ENCODE measurements around the gene DDB1. TPM values are rescaled to one million over a fixed set of nuclear protein-coding genes. Genes with fewer than 3 reads are reported as not detected.

DDB1 gene
- total RNA-seq, 1 donor from 2014 or later, result 128 TPM

DNA sequence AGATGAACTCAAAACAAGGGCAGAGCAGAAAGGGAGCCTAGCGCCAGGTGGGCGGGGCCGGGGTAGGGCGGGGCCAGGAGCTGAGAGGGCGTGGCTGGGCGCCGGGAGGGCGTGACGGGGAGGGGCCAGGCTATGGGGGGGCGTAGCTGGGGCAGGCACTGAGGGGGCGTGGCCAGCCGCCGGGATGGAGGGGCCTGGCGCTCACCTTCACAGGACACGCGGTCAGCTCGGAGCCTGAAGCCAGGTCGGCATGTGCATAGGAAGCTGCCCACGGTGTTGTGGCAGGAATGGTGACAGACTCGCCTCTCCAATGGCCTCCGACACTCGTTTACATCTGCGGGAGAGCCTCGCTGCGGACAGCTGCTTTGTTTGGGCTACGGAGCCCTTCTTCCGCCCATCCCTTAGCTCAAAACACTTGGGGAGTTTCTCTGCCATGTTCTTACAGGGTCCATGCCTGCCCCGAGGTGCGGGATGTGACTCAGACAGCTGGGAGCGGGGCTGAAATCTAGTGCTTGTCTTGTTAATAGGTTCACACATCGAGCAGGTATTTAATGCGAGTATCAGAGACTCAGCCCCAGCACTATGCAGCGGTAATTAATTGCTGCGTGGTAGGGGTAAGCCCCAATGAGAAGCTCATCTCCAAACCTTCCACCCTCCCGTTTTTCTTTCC is 51.2 kb downstream of the DDB1 start:
- Histone ChIP-seq H3K9me3 (replicated peaks) (peaks cover 4% of the 10 kb centered on the region), H3K4me1 (no peaks in the 10 kb centered on the region), H3K4me3 (no peak overlapping the region), H3K36me3 (peaks cover 11% of the 10 kb centered on the region), H3K27me3 (ENCODE audit: low read depth) (no peaks in the 10 kb centered on the region), H3K27ac (replicated peaks) (no peak overlapping the region)
- TF ChIP-seq, protein P1, sequence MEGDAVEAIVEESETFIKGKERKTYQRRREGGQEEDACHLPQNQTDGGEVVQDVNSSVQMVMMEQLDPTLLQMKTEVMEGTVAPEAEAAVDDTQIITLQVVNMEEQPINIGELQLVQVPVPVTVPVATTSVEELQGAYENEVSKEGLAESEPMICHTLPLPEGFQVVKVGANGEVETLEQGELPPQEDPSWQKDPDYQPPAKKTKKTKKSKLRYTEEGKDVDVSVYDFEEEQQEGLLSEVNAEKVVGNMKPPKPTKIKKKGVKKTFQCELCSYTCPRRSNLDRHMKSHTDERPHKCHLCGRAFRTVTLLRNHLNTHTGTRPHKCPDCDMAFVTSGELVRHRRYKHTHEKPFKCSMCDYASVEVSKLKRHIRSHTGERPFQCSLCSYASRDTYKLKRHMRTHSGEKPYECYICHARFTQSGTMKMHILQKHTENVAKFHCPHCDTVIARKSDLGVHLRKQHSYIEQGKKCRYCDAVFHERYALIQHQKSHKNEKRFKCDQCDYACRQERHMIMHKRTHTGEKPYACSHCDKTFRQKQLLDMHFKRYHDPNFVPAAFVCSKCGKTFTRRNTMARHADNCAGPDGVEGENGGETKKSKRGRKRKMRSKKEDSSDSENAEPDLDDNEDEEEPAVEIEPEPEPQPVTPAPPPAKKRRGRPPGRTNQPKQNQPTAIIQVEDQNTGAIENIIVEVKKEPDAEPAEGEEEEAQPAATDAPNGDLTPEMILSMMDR (IDR thresholded peaks at IDR 0.05; ENCODE audit: borderline replicate concordance), result no peak
- DNase-seq, result peak; percentile 27
- intact Hi-C loops (cut with micrococcal nuclease), result no loop called here

DNA sequence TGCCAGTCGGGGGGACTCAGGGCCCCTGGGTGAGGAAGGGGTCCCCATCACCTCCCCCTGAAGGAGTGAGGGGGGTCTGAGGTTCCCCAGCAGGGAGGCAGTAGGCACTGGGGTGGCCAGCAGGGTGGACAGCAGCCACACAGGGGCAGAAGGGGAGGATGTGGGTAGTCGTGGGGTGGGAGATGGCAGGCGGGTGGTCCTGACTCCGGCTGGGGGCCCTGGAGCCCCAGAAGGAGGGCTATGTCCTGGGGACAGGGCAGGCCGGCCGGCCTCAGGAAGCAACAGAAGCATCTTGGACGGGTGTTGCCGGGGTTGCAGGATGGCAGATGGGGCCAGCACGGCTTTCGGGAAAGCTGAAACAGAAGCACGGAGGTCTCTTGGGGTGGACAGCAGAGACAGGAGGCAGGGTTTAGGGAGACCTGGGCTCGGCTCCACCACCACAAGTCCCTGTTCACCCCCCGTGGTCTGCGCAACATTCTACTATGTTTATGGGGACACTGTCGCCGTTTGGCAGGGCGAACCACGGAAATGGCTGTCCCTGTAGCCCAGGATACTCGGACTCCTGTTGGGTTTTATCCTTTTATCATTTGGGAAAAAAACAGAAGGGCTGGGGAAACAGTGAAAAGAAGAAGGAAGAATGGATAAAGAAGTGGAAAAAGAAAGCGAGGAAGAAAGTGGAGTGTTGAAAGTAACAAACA is 51.9 kb downstream of the DDB1 start:
- intact Hi-C loops (cut with micrococcal nuclease), result no loop called here
- Histone ChIP-seq H3K9me3 (replicated peaks) (peaks cover 4% of the 10 kb centered on the region), H3K36me3 (peaks cover 11% of the 10 kb centered on the region), H3K27ac (replicated peaks) (no peak overlapping the region), H3K27me3 (ENCODE audit: low read depth) (no peaks in the 10 kb centered on the region), H3K4me3 (no peak overlapping the region), H3K4me1 (no peaks in the 10 kb centered on the region)
- DNase-seq, result no peak
- TF ChIP-seq, protein P1 (IDR thresholded peaks at IDR 0.05; ENCODE audit: borderline replicate concordance), result no peak

DNA sequence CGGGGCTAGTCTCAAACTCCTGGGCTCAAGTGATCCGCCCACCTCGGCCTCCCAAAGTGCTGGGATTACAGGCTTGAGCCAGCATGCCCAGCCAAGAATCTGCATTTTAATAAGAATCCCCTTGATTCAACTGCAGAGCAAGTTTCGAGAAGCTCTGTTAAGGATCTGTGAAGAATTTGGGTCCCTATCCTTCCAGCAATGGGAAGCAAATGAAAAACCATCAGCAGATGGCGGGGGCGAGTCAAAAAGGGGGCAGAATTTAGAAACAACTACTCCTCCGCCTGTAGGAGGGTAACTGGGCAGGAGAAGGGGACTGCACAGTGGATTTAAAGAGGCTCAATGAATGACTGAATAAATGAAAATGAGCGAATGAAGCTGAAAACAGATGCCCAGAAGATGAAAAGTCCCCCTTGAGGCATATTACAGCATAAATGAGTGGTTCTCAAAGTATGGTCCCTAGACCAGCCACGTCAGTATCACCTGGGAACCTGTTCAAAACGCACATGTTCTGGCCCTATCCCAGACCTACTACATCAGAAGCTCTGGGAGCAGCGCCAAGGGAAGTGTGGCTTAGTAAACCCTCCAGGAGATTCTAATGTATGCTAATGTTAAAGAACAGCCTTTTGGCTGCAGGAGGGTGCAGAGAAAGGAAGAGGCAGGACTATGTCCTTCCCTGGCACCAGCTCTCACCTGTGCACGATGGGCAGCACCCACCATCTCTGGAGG is 52.8 kb downstream of the DDB1 start:
- Histone ChIP-seq H3K27me3 (ENCODE audit: low read depth) (no peaks in the 10 kb centered on the region), H3K4me3 (no peak overlapping the region), H3K4me1 (no peaks in the 10 kb centered on the region), H3K9me3 (replicated peaks) (peaks cover 4% of the 10 kb centered on the region), H3K27ac (replicated peaks) (no peak overlapping the region), H3K36me3 (peaks cover 9% of the 10 kb centered on the region)
- intact Hi-C loops (cut with micrococcal nuclease), result no loop called here
- TF ChIP-seq, protein P1 (IDR thresholded peaks at IDR 0.05; ENCODE audit: borderline replicate concordance), result no peak
- DNase-seq, result no peak

DNA sequence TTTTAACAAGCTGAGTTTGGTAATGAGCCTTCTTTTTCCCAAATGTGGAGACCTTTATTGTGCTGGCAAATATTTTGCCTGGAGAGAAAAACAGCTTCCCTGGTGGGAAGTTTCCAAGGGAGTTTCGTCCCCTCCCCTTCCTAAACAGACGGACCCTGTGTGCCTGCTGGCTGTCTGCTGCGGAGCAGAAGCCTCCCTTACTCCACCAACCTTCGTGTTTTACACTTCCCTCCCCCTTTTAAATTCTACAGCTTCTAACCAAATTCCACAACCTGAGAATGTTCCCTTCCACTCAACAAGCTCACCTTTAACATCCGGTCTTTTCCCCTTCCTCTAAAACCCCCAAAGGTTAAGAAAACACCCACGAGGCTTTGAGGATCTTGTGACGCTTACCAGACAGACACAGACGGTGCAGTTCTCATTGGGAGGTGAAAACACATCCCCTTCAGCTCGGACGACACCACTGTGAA is 54.9 kb downstream of the DDB1 start:
- H3K27ac ChIP-seq (replicated peaks), result no peak overlapping the region
- H3K4me1 ChIP-seq, result no peaks in the 10 kb centered on the region
- DNase-seq, result no peak
- intact Hi-C loops (cut with micrococcal nuclease), result no loop called here
- TF ChIP-seq, protein P1 (IDR thresholded peaks at IDR 0.05; ENCODE audit: borderline replicate concordance), result no peak
- H3K4me3 ChIP-seq, result no peak overlapping the region
- no peaks in the 10 kb centered on the region for H3K27me3 ChIP-seq (ENCODE audit: low read depth)
- H3K36me3 ChIP-seq, result peaks cover 5% of the 10 kb centered on the region
- H3K9me3 ChIP-seq (replicated peaks), result no peaks in the 10 kb centered on the region

DNA sequence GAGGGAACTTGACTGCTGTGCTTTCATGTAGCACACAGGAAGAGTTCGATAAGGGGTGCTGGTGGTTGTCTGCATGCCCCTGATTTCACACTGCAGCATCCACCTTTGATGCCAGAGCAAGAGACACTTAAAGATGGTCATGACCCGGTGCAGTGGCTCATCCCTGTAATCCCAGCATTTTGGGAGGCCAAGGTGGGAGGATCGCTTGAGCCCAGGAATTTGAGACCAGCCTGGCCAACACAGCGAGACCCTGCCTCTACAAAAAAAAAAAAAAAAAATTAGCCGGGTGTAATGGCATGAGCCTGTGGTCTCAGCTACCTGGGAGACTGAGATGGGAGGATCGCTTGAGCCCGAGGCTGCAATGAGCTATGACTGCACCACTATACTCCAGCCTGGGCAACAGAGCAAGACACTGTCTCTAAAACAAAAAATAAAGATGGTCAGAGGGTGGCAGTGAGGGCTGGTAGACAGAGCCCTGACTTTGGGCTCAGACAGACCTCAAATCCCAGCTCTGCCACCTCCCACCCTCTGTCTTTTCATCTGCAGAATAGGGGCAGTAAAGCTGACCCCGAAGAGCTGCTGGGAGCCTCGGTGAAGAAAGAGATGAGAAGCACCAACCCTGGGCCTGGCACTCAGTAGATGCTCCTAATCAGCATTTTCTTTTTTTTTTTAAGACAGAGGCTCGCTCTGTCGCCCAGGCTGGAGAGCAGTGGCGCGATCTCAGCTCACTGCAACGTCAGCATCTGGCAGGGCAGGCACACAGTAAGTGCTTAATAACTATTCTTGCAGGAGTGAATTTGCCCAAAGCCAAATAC is 55.5 kb downstream of the DDB1 start:
- no peak overlapping the region for H3K4me3 ChIP-seq
- no peaks in the 10 kb centered on the region for H3K9me3 ChIP-seq (replicated peaks)
- no peaks in the 10 kb centered on the region for H3K27me3 ChIP-seq (ENCODE audit: low read depth)
- H3K36me3 ChIP-seq, result peaks cover 5% of the 10 kb centered on the region
- H3K27ac ChIP-seq (replicated peaks), result no peak overlapping the region
- intact Hi-C loops (cut with micrococcal nuclease), result no loop called here
- H3K4me1 ChIP-seq, result no peaks in the 10 kb centered on the region
- DNase-seq, result no peak
- TF ChIP-seq, protein P1 (IDR thresholded peaks at IDR 0.05; ENCODE audit: borderline replicate concordance), result no peak

Data from left ventricle myocardium inferior (tissue), 1 donor.